ENCODE results near the gene CNTFR. TPM values are rescaled to one million over a fixed set of nuclear protein-coding genes. Genes with fewer than 3 reads are reported as not detected.

The CNTFR gene
- total RNA-seq, 4 donors from 2014 or later, result 0.29 to 4.6 (median 0.40) TPM; not detected in 1

- Histone ChIP-seq H3K27me3 (peaks cover 0 to 3% (median 0%) of the 10 kb centered on the region in 4 donors), H3K36me3 (no peaks in the 10 kb centered on the region), H3K4me1 (peaks cover 0 to 10% (median 2%) of the 10 kb centered on the region in 3 donors), H3K4me3 (no peak overlapping the region), H3K27ac (no peak overlapping the region), H3K9me3 (no peaks in the 10 kb centered on the region)
- no peak for TF ChIP-seq CTCF (IDR thresholded peaks at IDR 0.05)
- TF ChIP-seq POLR2A (IDR thresholded peaks at IDR 0.05), result no peak
- WGBS, 2 donors, result 60 to 87% methylated on average over 1 to 7 of the region's 7 CpGs
- DNase-seq, result no peak
- intact Hi-C loops (cut with DNase I), result no loop called here
Measured at GRCh38 chr9:34517185-34517584, 72.3 kb downstream of the CNTFR start.

- intact Hi-C loops (cut with DNase I), result no loop called here
- H3K4me1 ChIP-seq, result peaks cover 0 to 9% (median 0%) of the 10 kb centered on the region in 3 donors
- 86 to 97% methylated on average over 3 of the region's 3 CpGs for WGBS, 2 donors
Measured at GRCh38 chr9:34515959-34516358, 73.6 kb downstream of the CNTFR start.

GRCh38 chr9:34514816-34515215 is 74.7 kb downstream of the CNTFR start:
- Histone ChIP-seq H3K4me3 (no peak overlapping the region), H3K4me1 (peaks cover 0 to 9% (median 0%) of the 10 kb centered on the region in 3 donors), H3K27me3 (no peaks in the 10 kb centered on the region), H3K36me3 (no peaks in the 10 kb centered on the region), H3K27ac (no peak overlapping the region), H3K9me3 (no peaks in the 10 kb centered on the region)
- 83 to 90% methylated on average over 2 to 3 of the region's 3 CpGs for WGBS, 2 donors
- intact Hi-C loops (cut with DNase I), result no loop called here
- DNase-seq, result no peak
- no peak for TF ChIP-seq POLR2A (IDR thresholded peaks at IDR 0.05)
- TF ChIP-seq CTCF (IDR thresholded peaks at IDR 0.05), result no peak

More at GRCh38 chr9:34515959-34516358, 73.6 kb downstream of the CNTFR start:
- Histone ChIP-seq H3K9me3 (no peaks in the 10 kb centered on the region), H3K36me3 (no peaks in the 10 kb centered on the region), H3K27ac (no peak overlapping the region), H3K27me3 (peaks cover 0 to 3% (median 0%) of the 10 kb centered on the region in 4 donors), H3K4me3 (no peak overlapping the region)
- no peak for TF ChIP-seq POLR2A (IDR thresholded peaks at IDR 0.05)
- no peak for TF ChIP-seq CTCF (IDR thresholded peaks at IDR 0.05)
- no peak for DNase-seq

DNA sequence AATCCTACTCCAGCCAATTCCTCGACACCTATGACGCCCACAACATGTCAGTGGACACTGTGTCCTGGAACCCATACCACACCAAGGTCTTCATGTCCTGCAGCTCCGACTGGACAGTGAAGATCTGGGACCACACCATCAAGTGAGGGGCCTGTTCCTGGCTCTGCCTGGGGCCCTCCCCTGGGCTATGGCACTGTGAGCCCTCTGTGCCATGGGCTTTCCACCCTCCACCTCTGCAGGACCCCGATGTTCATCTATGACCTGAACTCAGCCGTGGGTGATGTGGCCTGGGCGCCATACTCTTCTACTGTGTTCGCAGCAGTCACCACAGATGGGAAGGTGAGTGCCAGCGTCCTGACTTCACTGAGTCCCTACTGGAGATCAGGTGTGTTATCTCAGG is 75.1 kb downstream of the CNTFR start:
- DNase-seq, result no peak
- Histone ChIP-seq H3K4me3 (no peak overlapping the region), H3K27ac (no peak overlapping the region), H3K36me3 (no peaks in the 10 kb centered on the region), H3K27me3 (no peaks in the 10 kb centered on the region), H3K9me3 (no peaks in the 10 kb centered on the region), H3K4me1 (peaks cover 0 to 9% (median 0%) of the 10 kb centered on the region in 3 donors)
- WGBS, 2 donors, result 72 to 85% methylated on average over 2 to 6 of the region's 8 CpGs
- no peak for TF ChIP-seq POLR2A (IDR thresholded peaks at IDR 0.05)
- TF ChIP-seq CTCF (IDR thresholded peaks at IDR 0.05), result no peak
- intact Hi-C loops (cut with DNase I), result no loop called here

- 90 to 100% methylated on average over 2 of the region's 2 CpGs for WGBS, 2 donors
- intact Hi-C loops (cut with DNase I), result no loop called here
- DNase-seq, result no peak
Measured at GRCh38 chr9:34513567-34514214, 75.8 kb downstream of the CNTFR start.

More at GRCh38 chr9:34513567-34514214, 75.8 kb downstream of the CNTFR start:
- no peaks in the 10 kb centered on the region for H3K36me3 ChIP-seq
- TF ChIP-seq CTCF (IDR thresholded peaks at IDR 0.05) (no peak), POLR2A (IDR thresholded peaks at IDR 0.05) (no peak)
- no peak overlapping the region for H3K4me3 ChIP-seq
- no peaks in the 10 kb centered on the region for H3K27me3 ChIP-seq
- no peak overlapping the region for H3K27ac ChIP-seq
- H3K4me1 ChIP-seq, result peaks cover 0 to 9% (median 0%) of the 10 kb centered on the region in 3 donors
- H3K9me3 ChIP-seq, result no peaks in the 10 kb centered on the region
